Activated CD8-positive, alpha-beta memory T cell treated with anti-CD3 and anti-CD28 coated beads for 4 hours (primary cell): Measurements from ENCODE around the gene SPSB3.
"Not testable (repeated sequence)": the region's sequence is repeated elsewhere in the genome, so short reads cannot be mapped to it uniquely, and the experiment has no call there.

Experiments
- DNase-seq, 2 donors: peaks; one replicate each; pipeline ENCODE4 v3.0.0-alpha.2; 2020; ENCODE audit warnings: low read depth in 2 of 2

The SPSB3 gene

GRCh38 chr16:1816396-1817275 is 34.3 kb upstream of the SPSB3 start:
- DNase-seq = no peak

GRCh38 chr16:1815461-1815860 is 33.1 kb upstream of the SPSB3 start:
- DNase-seq = no peak

GRCh38 chr16:1812732-1813163 is 30.4 kb upstream of the SPSB3 start:
- no peak for DNase-seq

GRCh38 chr16:1810536-1810935 is 28.2 kb upstream of the SPSB3 start:
- DNase-seq = no peak

- no peak for DNase-seq
Measured at GRCh38 chr16:1810106-1810505, 27.7 kb upstream of the SPSB3 start.

- DNase-seq = no peak
Measured at GRCh38 chr16:1809281-1809801, 27.0 kb upstream of the SPSB3 start.

GRCh38 chr16:1808691-1809090 is 26.3 kb upstream of the SPSB3 start:
- no peak for DNase-seq

GRCh38 chr16:1807626-1808025 is 25.3 kb upstream of the SPSB3 start:
- no peak for DNase-seq

GRCh38 chr16:1800701-1801100 is 18.3 kb upstream of the SPSB3 start:
- DNase-seq = no peak

GRCh38 chr16:1799263-1799662 is 16.9 kb upstream of the SPSB3 start:
- not testable (repeated sequence) for DNase-seq

GRCh38 chr16:1794908-1795666 is 12.7 kb upstream of the SPSB3 start:
- no peak for DNase-seq

GRCh38 chr16:1794221-1794871 is 12.0 kb upstream of the SPSB3 start:
- DNase-seq = no peak

GRCh38 chr16:1793578-1794220 is 11.3 kb upstream of the SPSB3 start, which contains the start of gene IGFALS:
Gene IGFALS (minus strand): TSS chr16:1793705. CDS start chr16:1793652, 53 bp downstream.
- no peak for DNase-seq

GRCh38 chr16:1792836-1793577 is 10.6 kb upstream of the SPSB3 start:
- no peak for DNase-seq

- DNase-seq = no peak
Measured at GRCh38 chr16:1791943-1792812, 9.8 kb upstream of the SPSB3 start.

GRCh38 chr16:1791256-1791942 is 9.0 kb upstream of the SPSB3 start:
- no peak for DNase-seq

GRCh38 chr16:1790611-1791255 is 8.4 kb upstream of the SPSB3 start:
- DNase-seq = no peak

- no peak for DNase-seq
Measured at GRCh38 chr16:1790261-1790610, 7.9 kb upstream of the SPSB3 start.

GRCh38 chr16:1789643-1790045 is 7.3 kb upstream of the SPSB3 start:
- no peak for DNase-seq
